ENCODE measurements around the gene HYOU1.
"Not testable (repeated sequence)": the region's sequence is repeated elsewhere in the genome, so short reads cannot be mapped to it uniquely, and the experiment has no call there.

The HYOU1 gene, protein sequence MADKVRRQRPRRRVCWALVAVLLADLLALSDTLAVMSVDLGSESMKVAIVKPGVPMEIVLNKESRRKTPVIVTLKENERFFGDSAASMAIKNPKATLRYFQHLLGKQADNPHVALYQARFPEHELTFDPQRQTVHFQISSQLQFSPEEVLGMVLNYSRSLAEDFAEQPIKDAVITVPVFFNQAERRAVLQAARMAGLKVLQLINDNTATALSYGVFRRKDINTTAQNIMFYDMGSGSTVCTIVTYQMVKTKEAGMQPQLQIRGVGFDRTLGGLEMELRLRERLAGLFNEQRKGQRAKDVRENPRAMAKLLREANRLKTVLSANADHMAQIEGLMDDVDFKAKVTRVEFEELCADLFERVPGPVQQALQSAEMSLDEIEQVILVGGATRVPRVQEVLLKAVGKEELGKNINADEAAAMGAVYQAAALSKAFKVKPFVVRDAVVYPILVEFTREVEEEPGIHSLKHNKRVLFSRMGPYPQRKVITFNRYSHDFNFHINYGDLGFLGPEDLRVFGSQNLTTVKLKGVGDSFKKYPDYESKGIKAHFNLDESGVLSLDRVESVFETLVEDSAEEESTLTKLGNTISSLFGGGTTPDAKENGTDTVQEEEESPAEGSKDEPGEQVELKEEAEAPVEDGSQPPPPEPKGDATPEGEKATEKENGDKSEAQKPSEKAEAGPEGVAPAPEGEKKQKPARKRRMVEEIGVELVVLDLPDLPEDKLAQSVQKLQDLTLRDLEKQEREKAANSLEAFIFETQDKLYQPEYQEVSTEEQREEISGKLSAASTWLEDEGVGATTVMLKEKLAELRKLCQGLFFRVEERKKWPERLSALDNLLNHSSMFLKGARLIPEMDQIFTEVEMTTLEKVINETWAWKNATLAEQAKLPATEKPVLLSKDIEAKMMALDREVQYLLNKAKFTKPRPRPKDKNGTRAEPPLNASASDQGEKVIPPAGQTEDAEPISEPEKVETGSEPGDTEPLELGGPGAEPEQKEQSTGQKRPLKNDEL

DNA sequence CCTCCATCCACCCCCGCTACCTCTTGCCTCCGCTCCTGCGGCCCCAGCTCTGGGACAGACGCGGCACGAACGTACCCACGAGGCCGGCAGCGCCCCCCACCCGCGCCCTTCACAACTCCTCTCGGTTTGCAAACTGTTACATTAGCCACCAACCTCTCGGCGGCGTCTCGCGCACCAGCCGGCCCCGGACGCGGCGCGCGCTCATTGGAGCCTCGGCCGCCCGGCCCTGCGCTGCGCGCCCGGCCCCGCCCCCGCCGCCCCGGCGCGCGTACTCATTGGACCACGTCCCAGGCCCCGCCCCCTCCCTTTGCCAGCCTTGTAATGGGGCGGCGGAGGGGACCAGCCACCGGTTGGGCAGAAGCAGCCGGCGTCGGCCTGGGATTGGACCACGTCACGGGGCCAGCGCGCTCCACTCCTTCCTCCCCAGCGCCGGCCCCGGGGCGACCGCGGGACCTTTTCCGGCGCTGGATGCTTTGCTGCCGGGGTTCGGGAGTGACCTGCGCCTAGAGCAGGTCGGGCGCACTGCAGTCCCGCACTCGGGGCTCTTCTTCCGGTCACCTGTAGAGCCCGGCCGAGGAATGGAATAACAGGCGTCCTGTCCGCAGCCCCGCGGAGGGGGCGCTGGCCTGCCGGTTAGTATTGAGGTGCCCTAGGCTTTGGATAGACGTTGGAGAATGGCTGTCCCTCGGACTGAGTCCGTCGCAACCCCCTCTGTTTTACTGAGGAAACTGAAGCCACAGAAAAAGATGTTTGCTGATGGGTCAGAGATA, at the start of gene HYOU1:
Gene HYOU1, minus strand, starts transcription at position 206 of the 770 bp plus-strand sequence. CDS start 1,045 bp downstream, outside the sequence.
- peak; percentile 99 for DNase-seq (ENCODE audit: low spot score)
- in situ Hi-C loops (cut with MboI; ENCODE audit: low pct_unique_long_range_greater_than_20kb, low sequenced_read_pairs, unreplicated experiment): no loop called here
- TF ChIP-seq, protein P1, sequence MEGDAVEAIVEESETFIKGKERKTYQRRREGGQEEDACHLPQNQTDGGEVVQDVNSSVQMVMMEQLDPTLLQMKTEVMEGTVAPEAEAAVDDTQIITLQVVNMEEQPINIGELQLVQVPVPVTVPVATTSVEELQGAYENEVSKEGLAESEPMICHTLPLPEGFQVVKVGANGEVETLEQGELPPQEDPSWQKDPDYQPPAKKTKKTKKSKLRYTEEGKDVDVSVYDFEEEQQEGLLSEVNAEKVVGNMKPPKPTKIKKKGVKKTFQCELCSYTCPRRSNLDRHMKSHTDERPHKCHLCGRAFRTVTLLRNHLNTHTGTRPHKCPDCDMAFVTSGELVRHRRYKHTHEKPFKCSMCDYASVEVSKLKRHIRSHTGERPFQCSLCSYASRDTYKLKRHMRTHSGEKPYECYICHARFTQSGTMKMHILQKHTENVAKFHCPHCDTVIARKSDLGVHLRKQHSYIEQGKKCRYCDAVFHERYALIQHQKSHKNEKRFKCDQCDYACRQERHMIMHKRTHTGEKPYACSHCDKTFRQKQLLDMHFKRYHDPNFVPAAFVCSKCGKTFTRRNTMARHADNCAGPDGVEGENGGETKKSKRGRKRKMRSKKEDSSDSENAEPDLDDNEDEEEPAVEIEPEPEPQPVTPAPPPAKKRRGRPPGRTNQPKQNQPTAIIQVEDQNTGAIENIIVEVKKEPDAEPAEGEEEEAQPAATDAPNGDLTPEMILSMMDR (IDR thresholded peaks at IDR 0.05; ENCODE audit: extremely low read depth, insufficient read depth, missing control alignments): peak; percentile 39

DNA sequence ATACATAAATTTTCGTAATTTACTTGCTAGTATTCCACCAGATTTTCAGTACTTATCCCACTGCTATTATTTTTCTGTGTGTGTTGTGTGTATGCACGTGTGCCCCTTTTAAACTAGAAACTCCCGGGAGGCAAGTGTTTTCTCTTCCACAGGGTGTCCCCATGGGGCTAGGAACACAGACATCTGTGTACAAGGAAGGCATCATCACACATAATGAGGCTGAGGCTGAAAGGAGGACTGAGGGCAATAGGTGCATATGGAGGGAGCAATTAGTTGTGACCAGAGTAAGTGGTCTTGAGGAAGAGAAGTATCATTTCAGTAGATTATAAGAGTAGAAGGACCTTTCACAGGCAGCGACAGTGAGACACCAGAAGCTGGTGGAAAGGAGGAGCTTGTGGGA, 46.8 kb upstream of the HYOU1 start:
- in situ Hi-C loops (cut with MboI; ENCODE audit: low pct_unique_long_range_greater_than_20kb, low sequenced_read_pairs, unreplicated experiment): no loop called here
- no peak for DNase-seq (ENCODE audit: low spot score)
- TF ChIP-seq, protein P1 (IDR thresholded peaks at IDR 0.05; ENCODE audit: extremely low read depth, insufficient read depth, missing control alignments): peak; percentile 4

DNA sequence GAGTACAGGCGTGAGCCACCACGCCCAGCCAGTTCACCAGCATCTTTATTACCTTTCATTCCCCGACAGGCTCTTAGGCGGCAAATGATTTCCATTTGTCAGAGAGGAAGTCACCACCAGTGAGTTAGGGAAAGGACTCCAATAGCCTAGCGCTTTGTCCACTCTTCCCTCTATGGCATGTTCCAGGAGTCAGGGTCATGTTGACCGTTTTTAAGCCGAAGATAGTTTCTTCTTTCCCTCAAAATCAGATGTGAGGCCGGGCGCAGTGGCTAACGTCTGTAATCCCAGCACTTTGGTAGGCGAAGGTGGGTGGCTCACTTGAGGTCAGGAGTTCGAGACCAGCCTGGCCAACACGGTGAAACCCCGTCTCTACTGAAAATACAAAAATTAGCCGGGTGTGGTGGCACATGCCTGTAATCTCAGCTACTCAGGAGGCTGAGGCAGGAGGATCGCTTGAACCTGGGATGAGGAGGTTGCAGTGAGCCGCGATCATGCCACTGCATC, 46.2 kb upstream of the HYOU1 start:
- in situ Hi-C loops (cut with MboI; ENCODE audit: low pct_unique_long_range_greater_than_20kb, low sequenced_read_pairs, unreplicated experiment); DNase-seq (ENCODE audit: low spot score): not testable (repeated sequence)

DNA sequence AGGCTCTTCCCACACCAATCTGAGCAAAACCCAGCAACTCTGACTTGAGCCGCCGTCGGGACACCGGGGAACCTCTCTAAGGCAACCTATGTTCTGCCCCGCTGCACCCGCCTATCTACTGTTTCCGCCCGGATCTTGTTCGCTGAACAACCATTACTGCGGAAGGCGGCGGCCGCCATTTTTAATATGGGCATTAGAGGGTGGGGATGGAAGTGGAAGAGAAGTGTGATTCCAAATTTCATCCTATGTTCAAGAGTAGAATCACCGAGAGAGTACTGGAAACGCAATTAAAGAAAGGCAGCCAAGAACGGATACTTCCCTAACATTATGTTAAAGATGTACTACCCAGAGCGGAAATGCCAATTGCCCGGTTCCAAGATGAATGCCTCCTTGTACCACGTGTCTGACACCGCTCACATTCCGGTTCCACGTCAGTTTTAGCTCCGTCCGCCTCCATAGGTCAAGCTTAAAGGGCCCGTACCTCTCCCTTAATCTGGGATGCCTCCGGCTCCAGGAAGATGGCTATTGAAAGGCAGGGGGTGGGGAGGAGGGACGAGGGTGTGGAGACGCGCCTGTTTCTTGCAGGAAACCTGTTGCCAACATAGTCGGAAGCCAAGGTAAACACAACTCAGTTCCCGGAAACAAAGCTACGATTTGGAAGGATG, 44.9 kb upstream of the HYOU1 start, which contains the start of gene DPAGT1:
Gene DPAGT1, minus strand, starts transcription at position 95 of the 665 bp plus-strand sequence. CDS start 198 bp downstream, outside the sequence.
- peak; percentile 80 for DNase-seq (ENCODE audit: low spot score)
- TF ChIP-seq, protein P1 (IDR thresholded peaks at IDR 0.05; ENCODE audit: extremely low read depth, insufficient read depth, missing control alignments): no peak
- in situ Hi-C loops (cut with MboI; ENCODE audit: low pct_unique_long_range_greater_than_20kb, low sequenced_read_pairs, unreplicated experiment): no loop called here

DNA sequence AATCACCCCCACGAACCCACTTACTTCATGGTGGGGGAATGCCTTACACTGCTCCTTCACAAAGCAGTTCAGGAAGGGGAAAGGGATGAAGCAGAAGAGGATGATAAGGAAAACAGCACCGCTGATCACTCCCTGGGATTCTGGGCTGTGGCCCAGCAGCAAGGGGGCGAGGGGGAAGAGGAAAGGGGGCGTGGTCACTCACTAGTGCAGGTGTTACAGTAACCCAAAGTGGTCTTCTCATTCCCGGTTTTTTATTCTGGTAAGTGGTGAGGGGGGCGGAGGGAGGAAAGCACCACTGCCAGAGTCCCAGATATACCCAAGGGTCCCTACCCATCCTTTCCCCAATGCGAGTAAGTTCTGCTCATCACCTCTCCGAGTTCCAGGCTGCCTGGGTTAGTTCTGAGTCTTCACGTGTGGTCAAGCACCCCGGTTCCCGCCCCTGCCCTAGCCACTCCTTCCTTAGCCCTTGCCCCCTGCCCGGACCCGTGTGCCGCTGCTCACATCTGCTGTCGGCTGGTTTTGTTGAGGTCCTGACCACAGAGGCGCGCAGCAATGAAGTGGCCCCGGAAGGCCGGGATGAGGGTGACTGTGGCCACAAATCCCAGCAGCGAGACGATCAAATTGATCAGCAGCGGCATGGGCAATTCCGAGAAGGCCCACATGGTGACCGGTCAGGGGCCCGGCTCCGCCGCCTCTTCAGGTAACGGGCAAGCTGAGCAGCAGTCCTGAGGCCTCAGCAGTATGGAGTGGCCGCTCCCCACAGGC, 44.2 kb upstream of the HYOU1 start:
- DNase-seq (ENCODE audit: low spot score): peak; percentile 37
- in situ Hi-C loops (cut with MboI; ENCODE audit: low pct_unique_long_range_greater_than_20kb, low sequenced_read_pairs, unreplicated experiment): no loop called here
- TF ChIP-seq, protein P1 (IDR thresholded peaks at IDR 0.05; ENCODE audit: extremely low read depth, insufficient read depth, missing control alignments): no peak
